Ovary (tissue), 9 donors: ENCODE measurements around the gene C4orf46. TPM values are rescaled to one million over a fixed set of nuclear protein-coding genes. Genes with fewer than 3 reads are reported as not detected.

Source experiments
- DNase-seq, 5 donors: peaks; one replicate each; pipeline ENCODE4 v3.0.0-alpha.2; 2019 to 2020
- H3K27ac ChIP-seq, 2 donors: fragments of 200-600 bp; one replicate each; pipeline versions ENCODE4 v1.5.1 to v1.8.0; 2019 to 2022
- H3K27me3 ChIP-seq: fragments of 200-600 bp; one replicate; pipeline ENCODE4 v1.8.0; 2022
- H3K36me3 ChIP-seq: fragments of 200-600 bp; sonication (generic); one replicate; pipeline ENCODE4 v1.5.1; 2019
- H3K4me1 ChIP-seq: one replicate; pipeline ENCODE4 v1.8.1; 2013; ENCODE audit warnings: mild to moderate bottlenecking, moderate library complexity; ENCODE audit not compliant: insufficient read depth
- H3K4me3 ChIP-seq: fragments of 200-600 bp; sonication (generic); one replicate; pipeline ENCODE4 v1.5.1; 2017
- H3K9me3 ChIP-seq, 2 donors: fragments of 200-600 bp in 1 of 2; sonication (generic) in 1 of 2; one replicate each; pipeline versions ENCODE4 v1.5.1 to v1.8.1; 2013 to 2019; ENCODE audit warnings: mild to moderate bottlenecking in 1 of 2, moderate library complexity in 1 of 2
- EP300 ChIP-seq: sonication (generic); formaldehyde crosslinking; IDR thresholded peaks from one replicate; pipeline ENCODE4 v1.6.1; 2017; ENCODE audit warnings: antibody characterized with exemption
- POLR2A ChIP-seq: fragments of 450-650 bp; IDR thresholded peaks from one replicate; pipeline ENCODE4 v1.6.1; 2017; ENCODE audit warnings: antibody characterized with exemption, mild to moderate bottlenecking, moderate library complexity
- WGBS, 3 donors: extraction: QIAGEN DNeasy Blood & Tissue Kit in 1 of 3; methylation state at CpG; one replicate each; pipeline versions ENCODE4 v1.1.5 to v1.1.7; 2013 to 2017; 5-methylcytosine and 5-hydroxymethylcytosine counted together
- intact Hi-C, 4 donors: fragments of 100-400 bp; cut with DNase I; formaldehyde crosslinking; loops; one replicate each; pipeline versions ENCODE4 v1.11.0 to v1.15.1; 2022 to 2023
- polyA plus RNA-seq, 2 donors: library from polyadenylated mRNA; stranded (reverse); fragments of 200-250 nt in 1 of 2; fragments of 350-450 nt in 1 of 2; fragmentation: Illumina TruSeq in 1 of 2; extraction: RNeasy Lipid Tissue Mini Kit (QIAGEN cat#74804) in 1 of 2; gene quantifications; one replicate each; pipeline ENCODE4 v1.2.3, GENCODE V29; 2013 to 2014
- total RNA-seq, 7 donors: library from RNA; depleted of rRNA in 2 of 7; stranded (reverse); fragments of >200 nt in 2 of 7; fragmentation: NEBNext Ultra II Directional in 3 of 7; extraction: Animal tissue kit (Norgen Biotek cat#: 25700) in 3 of 7; gene quantifications; one replicate each; pipeline versions ENCODE4 v1.1.0 to v1.2.4, GENCODE V29; 2016 to 2023
- TF ChIP-seq, protein P1 (sequence below), 3 donors: fragments of 450-650 bp in 2 of 3; fragments of 200-600 bp in 1 of 3; IDR thresholded peaks; one replicate each; pipeline versions ENCODE4 v1.5.1 to v1.8.0; 2016 to 2022; ENCODE audit warnings: antibody characterized with exemption in 3 of 3, mild to moderate bottlenecking in 1 of 3
- donor health status: DM: no; HTN: no; CAD: no; lungs with moderate emphysema.
- donor health status: DM: no; HTN: no; CAD: no.
- donor health status: Bipolar disorder and iron deficiency.
- donor health status: DM: yes; HTN: yes; CAD: no.
- donor health status: DM: no; HTN: no; CAD: no.
- donor health status: DM: yes; HTN: yes; CAD: no.

The C4orf46 gene
- total and polyA plus RNA-seq, 9 donors: 3.6 to 6.4 (median 4.6) TPM

- WGBS, 3 donors: 89 to 92% (median 91%) methylated on average over 11 of the region's 11 CpGs
- H3K4me1 ChIP-seq: no peaks in the 10 kb centered on the region
- no peak overlapping the region for H3K4me3 ChIP-seq
- intact Hi-C loops: no loop called here
- no peaks in the 10 kb centered on the region for H3K27me3 ChIP-seq
- no peaks in the 10 kb centered on the region for H3K36me3 ChIP-seq
- DNase-seq: no peak
- TF ChIP-seq, protein P1, sequence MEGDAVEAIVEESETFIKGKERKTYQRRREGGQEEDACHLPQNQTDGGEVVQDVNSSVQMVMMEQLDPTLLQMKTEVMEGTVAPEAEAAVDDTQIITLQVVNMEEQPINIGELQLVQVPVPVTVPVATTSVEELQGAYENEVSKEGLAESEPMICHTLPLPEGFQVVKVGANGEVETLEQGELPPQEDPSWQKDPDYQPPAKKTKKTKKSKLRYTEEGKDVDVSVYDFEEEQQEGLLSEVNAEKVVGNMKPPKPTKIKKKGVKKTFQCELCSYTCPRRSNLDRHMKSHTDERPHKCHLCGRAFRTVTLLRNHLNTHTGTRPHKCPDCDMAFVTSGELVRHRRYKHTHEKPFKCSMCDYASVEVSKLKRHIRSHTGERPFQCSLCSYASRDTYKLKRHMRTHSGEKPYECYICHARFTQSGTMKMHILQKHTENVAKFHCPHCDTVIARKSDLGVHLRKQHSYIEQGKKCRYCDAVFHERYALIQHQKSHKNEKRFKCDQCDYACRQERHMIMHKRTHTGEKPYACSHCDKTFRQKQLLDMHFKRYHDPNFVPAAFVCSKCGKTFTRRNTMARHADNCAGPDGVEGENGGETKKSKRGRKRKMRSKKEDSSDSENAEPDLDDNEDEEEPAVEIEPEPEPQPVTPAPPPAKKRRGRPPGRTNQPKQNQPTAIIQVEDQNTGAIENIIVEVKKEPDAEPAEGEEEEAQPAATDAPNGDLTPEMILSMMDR (IDR thresholded peaks at IDR 0.05): no peak
- no peak for TF ChIP-seq EP300
- TF ChIP-seq POLR2A: no peak
- H3K27ac ChIP-seq: no peak overlapping the region
- no peaks in the 10 kb centered on the region for H3K9me3 ChIP-seq
Measured at GRCh38 chr4:158657291-158657690, 14.4 kb downstream of the C4orf46 start.

DNA sequence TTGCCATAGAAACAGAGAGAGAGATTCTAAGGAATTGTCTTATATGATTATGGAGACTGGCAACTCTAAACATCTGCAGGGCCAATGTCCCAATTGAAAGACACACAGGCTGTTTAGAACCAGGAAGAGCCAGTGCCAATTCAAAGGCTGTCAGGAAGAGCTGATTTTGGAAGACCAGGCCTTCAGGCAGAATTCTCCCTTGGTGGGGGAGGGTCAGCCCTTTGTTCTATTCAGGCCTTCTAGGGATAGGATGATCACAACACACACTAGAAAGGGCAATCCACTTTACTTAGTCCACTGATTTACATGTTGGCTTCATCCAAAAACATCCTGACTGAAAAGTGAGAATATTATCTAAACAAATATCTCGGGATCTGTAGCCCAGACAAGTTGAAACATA is 15.2 kb downstream of the C4orf46 start:
- intact Hi-C loops: no loop called here
- H3K4me3 ChIP-seq: no peak overlapping the region
- TF ChIP-seq, protein P1 (IDR thresholded peaks at IDR 0.05): no peak
- TF ChIP-seq POLR2A (no peak), EP300 (no peak)
- H3K36me3 ChIP-seq: no peaks in the 10 kb centered on the region
- H3K4me1 ChIP-seq: no peaks in the 10 kb centered on the region
- no peaks in the 10 kb centered on the region for H3K9me3 ChIP-seq
- no peak for DNase-seq
- H3K27me3 ChIP-seq: no peaks in the 10 kb centered on the region
- WGBS, 3 donors: 90 to 93% (median 90%) methylated on average over 1 of the region's 1 CpG
- H3K27ac ChIP-seq: no peak overlapping the region

GRCh38 chr4:158652920-158653319 is 18.8 kb downstream of the C4orf46 start:
- Histone ChIP-seq H3K27me3 (no peaks in the 10 kb centered on the region), H3K27ac (no peak overlapping the region), H3K9me3 (no peaks in the 10 kb centered on the region), H3K36me3 (no peaks in the 10 kb centered on the region), H3K4me1 (no peaks in the 10 kb centered on the region), H3K4me3 (no peak overlapping the region)
- DNase-seq: no peak
- TF ChIP-seq POLR2A (no peak), EP300 (no peak)
- TF ChIP-seq, protein P1 (IDR thresholded peaks at IDR 0.05): no peak
- intact Hi-C loops: no loop called here
- WGBS, 3 donors: 5 to 8% (median 6%) methylated on average over 2 of the region's 2 CpGs

DNA sequence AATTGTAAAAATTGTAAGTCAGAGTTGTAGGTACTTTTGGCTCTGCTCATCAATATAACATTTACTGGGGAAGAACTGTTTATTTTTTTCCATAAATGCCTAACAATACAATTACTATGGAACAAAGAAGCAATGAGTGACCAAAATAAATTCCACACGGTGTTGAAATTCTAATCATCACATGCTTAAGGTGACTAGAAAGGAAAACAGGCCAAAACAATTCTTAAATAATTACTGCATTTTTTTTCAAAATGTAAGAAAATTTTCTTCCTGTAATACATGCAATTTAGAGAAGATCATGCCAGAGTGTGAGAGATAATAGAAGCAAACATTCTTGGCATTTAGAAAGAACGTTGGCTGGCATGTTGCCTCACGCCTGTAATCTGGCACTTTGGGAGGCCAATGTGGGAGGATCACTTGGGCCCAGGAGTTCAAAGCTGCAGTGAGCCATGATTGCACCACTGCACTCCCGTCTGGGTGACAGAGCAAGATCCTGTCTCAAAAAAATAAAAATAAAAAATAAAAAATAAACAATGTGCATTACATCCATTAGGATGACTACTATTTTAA is 22.5 kb downstream of the C4orf46 start:
- Histone ChIP-seq H3K27me3 (no peaks in the 10 kb centered on the region), H3K36me3 (no peaks in the 10 kb centered on the region), H3K4me3 (no peak overlapping the region), H3K4me1 (no peaks in the 10 kb centered on the region), H3K9me3 (no peaks in the 10 kb centered on the region), H3K27ac (no peak overlapping the region)
- 7 to 17% (median 11%) methylated on average over 4 of the region's 4 CpGs for WGBS, 3 donors
- DNase-seq: no peak
- TF ChIP-seq, protein P1 (IDR thresholded peaks at IDR 0.05): no peak
- TF ChIP-seq POLR2A: no peak
- no peak for TF ChIP-seq EP300
- intact Hi-C loops: no loop called here
